Erythroblast (primary cell): ENCODE measurements around the gene CATSPERD.
A peak's percentile ranks its signal among the peaks of the same experiment; 100 is the strongest.

Source experiments
- DNase-seq, 2 experiments: peaks; one replicate each; lab custom pipeline; 2025; lab: John Stamatoyannopoulos, UW
- GATA1 ChIP-seq: IDR thresholded peaks from 2 replicates; pipeline ENCODE4 v1.6.1; 2011; ENCODE audit warnings: low read depth, mild to moderate bottlenecking, control low read depth, low read length, moderate library complexity
- POLR2A ChIP-seq: IDR thresholded peaks from 2 replicates; pipeline ENCODE4 v1.6.1; 2011; ENCODE audit warnings: mild to moderate bottlenecking, low read length

Gene CATSPERD

GRCh38 chr19:5803752-5804515, 83.5 kb downstream of the CATSPERD start:
- no peak for TF ChIP-seq POLR2A
- no peak for TF ChIP-seq GATA1
- peak; percentile 92 to 95 for DNase-seq

GRCh38 chr19:5804516-5805461, 84.4 kb downstream of the CATSPERD start, which contains the start of gene NRTN:
TSS of gene NRTN (plus strand) at chr19:5805067. CDS start at chr19:5824166, 19,099 bp downstream.
- DNase-seq = no peak
- no peak for TF ChIP-seq POLR2A
- TF ChIP-seq GATA1 = no peak

DNA sequence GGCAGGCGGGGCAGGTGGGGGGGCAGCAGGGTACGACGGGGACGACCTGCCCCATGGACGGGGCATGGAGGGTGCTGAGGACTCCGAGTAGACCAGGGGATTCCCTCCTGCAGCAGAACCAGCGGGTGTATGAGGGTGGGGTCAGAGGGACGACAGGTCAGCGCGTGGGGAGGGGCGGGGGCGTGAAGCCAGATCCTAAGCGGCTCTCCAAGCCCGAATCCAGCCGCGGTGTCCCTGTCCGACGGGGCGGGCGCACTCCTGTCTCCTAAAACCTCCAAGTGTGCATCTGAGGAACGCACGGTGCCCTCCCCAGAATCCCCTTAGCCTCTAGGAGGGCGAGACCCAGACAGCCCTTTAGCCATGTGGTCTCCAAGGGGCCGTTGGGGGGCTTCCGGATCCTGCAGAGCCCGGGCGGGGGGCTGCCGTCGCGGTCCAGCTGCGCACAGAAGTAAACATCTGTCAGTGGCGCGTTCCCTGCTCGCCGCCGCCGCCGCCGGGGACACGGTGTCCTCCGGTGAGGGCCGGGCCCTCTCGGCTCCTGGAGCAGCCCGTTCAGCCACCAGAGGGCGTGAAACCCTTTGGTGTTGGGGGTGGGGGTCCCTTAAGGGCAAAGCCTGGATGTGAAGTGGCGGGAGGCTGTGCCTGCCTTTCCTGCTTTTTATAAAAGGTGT, 85.2 kb downstream of the CATSPERD start:
- TF ChIP-seq GATA1 (no peak), POLR2A (no peak)
- DNase-seq = peak; percentile 58 to 65

DNA sequence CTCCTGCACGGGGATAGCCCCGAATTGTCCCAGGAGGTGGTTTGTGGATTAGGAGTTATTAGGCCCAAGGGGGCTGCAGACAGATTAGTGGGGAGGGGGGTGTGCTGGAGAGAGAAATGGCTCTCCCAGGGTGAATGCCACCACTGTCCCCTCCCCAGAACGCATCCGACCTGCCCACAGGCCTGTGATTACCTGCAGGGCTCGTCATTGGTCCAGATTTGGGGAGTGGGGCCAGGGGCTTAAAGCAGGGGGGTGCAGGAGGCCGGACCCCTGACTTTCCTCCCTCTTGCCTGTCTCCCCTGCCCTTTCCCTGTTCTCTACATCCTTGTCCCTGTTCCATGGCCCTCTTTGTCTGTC, 85.7 kb downstream of the CATSPERD start:
- no peak for TF ChIP-seq GATA1
- no peak for TF ChIP-seq POLR2A

GRCh38 chr19:5806905-5807304, 86.5 kb downstream of the CATSPERD start:
- DNase-seq = no peak
- TF ChIP-seq POLR2A = no peak
- no peak for TF ChIP-seq GATA1

More for the DNA sequence above, 85.7 kb downstream of the CATSPERD start:
- DNase-seq = no peak

DNA sequence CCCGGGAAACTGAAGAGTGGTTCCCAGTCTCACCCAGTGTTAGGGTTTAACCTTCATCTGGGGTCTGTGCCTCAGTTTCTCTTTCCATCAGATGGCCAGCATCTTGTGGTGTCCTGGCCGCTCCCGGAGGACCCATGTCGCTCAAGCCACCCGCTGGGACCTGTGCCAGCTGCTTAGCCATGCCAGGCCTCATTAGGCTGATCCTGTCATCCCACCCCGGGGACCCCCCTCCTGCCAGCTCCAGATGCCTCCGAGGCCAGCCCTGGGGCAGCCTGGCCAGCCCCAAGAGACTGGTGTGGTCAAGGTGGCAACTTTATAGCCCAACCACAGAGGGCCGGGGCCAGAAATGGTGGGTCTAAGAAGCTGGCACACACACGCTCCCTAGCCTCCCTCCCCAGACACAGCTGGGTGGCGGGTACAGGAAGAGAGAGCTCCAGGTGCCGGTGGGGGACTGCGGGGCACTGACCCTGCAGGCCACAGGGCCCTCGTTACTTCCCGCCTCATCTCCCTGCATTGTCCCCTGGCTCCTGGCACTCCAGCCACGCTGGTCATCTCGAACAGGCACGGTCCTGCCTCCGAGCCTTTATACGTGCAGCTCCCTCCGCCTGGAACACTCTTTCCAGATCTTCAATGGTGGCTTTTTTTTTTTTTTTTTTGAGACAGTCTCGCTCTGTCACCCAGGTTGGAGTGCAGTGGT, 87.8 kb downstream of the CATSPERD start:
- no peak for DNase-seq
- TF ChIP-seq POLR2A (no peak), GATA1 (no peak)

DNA sequence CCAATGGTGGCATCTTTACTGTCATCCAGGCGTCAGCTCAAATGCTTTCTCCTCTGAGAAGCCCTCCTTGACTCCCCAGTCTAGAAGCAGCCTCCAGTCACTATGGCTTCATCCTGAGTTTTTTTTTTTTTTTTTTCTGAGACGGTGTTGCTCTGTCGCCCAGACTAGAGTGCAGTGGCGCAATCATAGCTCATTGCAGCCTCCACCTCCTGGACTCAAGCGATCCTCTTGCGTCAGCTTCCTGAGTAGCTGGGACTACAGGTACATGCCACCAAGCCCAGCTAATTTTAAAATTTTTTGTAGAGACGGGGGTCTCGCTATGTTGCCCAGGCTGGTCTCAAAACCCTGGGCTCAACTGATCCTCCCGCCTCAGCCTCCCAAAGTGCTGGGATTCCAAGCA, 88.6 kb downstream of the CATSPERD start:
- TF ChIP-seq GATA1 (no peak), POLR2A (no peak)
- no peak for DNase-seq

- DNase-seq = no peak
- no peak for TF ChIP-seq GATA1
- no peak for TF ChIP-seq POLR2A
Observed at GRCh38 chr19:5809469-5809868, 89.0 kb downstream of the CATSPERD start.

GRCh38 chr19:5811117-5811516, 90.7 kb downstream of the CATSPERD start:
- no peak for TF ChIP-seq GATA1
- TF ChIP-seq POLR2A = no peak
- DNase-seq = no peak

- TF ChIP-seq POLR2A (no peak), GATA1 (no peak)
- no peak for DNase-seq
Observed at GRCh38 chr19:5814123-5814851, 93.8 kb downstream of the CATSPERD start.

GRCh38 chr19:5814852-5815246, 94.4 kb downstream of the CATSPERD start:
- DNase-seq = no peak

DNA sequence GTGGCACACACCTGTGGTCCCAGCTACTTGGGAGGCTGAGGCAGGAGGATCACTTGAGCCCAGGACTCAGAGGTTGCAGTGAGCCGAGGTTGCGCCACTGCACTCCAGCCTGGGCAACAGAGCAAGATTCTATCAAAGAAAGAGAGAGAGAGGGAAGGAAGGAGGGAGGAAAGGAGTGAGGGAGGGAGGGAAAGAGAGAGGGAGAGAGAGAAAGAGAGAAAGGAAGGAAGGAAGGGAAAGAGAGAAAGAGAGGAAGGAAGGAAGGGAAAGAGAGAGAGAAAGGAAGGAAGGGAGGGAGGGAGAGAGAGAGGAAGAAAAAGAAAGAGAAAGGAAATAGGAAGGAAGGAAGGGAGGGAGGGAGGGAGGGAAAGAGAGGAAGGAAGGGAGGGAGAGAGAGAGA, 96.8 kb downstream of the CATSPERD start:
- DNase-seq = no peak
- TF ChIP-seq GATA1 (no peak), POLR2A (no peak)

More at GRCh38 chr19:5814852-5815246, 94.4 kb downstream of the CATSPERD start:
- TF ChIP-seq GATA1 = no peak
- TF ChIP-seq POLR2A = no peak
